GM15510 (cell line): Measurements from ENCODE around the gene MT4.

Source experiments
- POLR2A ChIP-seq: IDR thresholded peaks from 3 replicates; pipeline ENCODE4 v1.6.1; 2011; ENCODE audit warnings: borderline replicate concordance; ENCODE audit not compliant: insufficient read length; ENCODE audit errors: extremely low read depth

Gene MT4

DNA sequence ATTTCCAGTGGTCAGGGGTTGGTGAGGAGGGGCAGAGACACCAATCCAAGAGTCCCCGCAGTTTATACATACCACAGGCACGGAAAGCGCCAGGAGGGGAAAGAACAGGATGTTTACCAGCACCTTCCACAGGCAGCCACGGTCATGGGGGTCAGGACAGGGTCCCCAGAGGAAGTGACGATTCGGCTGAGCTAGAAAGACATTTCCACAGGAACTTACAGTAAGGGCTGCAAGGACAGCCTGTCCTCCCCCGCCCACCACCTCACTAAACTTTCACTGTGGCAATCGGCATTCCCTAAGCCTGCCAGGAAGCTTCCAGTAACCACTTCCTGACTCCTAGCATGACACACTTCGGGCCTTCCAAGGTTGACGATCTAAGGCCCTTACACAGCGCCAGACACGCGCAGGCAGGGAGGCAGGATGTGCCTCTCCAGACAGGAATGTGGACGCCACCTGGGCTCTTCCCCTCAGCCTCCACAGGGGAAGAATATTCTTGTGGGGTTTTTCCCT is 42.3 kb downstream of the MT4 start:
- no peak for TF ChIP-seq POLR2A

DNA sequence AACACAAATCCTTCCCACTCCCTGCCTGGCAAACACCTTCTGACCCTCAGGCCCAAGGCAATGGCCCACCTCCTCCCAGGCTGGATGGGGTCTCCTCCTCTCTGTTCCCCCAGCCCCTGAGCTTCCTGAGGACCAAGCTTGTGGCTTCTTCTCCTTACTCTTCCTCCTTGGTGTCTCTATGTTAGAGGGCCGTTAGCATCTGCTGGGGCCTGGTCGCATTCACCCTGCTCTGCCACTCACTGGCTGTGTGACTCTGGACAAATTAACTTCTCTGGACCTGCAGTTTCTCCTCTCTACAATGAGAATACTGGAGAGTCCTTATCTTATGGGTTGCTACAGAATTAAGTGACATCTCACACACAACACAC is 42.8 kb downstream of the MT4 start:
- no peak for TF ChIP-seq POLR2A

DNA sequence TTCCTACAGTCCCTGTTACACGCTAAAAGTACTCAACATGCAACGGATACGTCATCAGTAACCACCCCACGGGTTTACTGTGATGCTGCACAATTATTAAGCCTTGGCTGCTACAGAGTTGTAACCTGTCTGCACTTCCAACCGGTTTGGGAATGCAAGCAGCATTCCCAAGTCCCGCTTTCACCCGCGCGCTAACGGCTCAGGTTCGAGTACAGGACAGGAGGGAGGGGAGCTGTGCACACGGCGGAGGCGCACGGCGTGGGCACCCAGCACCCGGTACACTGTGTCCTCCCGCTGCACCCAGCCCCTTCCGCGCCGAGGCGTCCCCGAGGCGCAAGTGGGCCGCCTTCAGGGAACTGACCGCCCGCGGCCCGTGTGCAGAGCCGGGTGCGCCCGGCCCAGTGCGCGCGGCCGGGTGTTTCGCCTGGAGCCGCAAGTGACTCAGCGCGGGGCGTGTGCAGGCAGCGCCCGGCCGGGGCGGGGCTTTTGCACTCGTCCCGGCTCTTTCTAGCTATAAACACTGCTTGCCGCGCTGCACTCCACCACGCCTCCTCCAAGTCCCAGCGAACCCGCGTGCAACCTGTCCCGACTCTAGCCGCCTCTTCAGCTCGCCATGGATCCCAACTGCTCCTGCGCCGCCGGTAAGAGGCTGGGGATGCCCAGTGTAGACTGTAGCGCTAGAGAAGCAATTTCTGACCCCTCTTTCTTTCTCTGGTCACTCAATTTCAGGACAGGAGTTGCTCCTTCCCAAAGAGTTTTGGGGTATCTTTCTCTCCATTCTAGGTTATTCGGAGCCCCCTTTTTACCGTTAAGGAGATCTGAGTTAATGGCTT is 43.4 kb downstream of the MT4 start, which contains the start of gene MT2A:
Gene MT2A (plus strand): TSS at position 542 of the 833 bp plus-strand sequence. CDS start 72 bp downstream, at position 614.
- TF ChIP-seq POLR2A = peak; percentile 59

DNA sequence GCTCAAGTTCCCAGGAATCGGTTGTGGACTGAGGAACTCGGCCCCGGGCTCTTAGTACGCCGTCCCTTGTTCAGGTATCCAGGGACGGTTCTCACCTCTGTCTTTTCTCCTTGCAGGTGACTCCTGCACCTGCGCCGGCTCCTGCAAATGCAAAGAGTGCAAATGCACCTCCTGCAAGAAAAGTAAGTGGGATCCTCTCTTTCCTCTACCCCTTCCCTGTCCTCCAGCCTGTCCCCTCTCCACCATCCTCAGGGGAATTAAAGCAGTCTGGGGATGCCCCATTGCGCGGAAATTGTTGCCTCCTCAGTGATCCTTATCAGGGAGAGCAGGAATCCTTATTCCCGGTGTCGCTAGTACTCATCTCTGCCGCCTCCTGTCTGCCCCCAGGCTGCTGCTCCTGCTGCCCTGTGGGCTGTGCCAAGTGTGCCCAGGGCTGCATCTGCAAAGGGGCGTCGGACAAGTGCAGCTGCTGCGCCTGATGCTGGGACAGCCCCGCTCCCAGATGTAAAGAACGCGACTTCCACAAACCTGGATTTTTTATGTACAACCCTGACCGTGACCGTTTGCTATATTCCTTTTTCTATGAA is 44.1 kb downstream of the MT4 start:
- no peak for TF ChIP-seq POLR2A

DNA sequence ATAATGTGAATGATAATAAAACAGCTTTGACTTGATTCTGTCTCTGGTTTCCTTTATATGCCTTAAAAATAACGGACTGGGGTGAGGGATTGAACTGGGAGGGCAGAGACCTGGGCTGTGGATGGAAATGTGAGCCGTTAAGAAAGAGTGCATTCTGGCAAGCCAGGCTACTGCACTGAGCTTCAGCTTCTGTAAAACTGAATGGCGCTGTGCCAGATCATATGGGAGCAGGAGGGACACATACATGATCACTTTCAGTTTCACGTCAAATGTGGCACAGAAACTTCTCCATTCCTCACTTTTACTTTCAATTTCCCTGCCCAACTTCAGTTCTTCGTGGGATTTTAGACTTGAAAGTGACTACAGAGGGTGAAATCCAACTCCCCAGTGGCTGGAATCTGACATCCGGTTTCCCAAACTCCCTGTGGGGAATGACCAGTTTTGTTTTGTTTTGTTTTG is 44.6 kb downstream of the MT4 start:
- no peak for TF ChIP-seq POLR2A

DNA sequence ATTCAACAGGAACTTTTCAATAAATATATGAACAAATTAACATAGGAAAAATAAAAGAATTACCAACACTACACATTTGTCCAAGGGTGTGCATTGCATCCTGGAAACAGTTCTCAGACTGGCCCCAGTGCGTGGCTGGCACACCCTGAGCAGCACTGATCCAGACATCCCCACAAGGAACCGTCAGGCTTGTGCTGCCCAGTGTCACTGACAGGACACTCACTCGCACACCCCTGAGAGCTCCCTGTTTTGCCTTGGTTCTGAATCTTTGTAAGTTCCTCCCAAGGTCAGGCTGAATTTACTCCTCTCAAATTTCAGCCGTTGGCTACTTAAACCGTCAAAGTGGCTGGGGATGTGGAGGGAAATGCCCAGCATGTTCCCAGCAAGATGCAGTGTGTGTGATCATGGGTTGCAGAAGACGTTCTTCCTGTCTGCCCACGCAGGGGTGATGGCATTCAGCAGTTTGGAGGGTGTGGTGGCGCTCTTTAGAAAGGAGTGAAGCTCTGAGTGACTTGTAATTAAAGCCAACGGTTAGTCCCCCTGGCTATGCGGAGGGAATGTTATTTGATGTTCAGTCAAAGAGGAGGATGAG is 45.2 kb downstream of the MT4 start:
- no peak for TF ChIP-seq POLR2A

DNA sequence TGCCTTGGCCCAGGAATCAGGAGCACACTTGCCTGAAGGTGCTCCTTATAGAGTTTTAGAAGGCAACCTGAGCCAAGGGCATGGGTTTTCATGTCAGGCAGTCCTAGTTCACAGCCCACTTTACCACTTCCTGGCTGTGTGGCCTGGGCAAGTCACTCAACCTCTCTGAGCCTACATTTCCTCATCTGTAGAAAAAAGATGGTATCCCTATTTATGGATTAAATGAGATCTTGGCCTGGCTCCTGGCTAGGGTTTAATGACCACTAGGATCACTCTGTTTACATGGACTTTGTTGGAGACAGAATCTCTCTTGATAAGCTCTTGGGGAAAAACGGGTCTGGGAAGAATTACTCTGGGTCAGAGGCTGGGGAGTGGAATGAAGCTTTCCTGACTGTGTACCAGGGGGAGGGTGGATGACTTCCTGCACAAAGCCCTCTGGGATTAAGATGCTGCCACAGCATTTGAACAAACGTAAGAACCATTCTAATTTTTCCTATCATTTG is 45.8 kb downstream of the MT4 start:
- no peak for TF ChIP-seq POLR2A

DNA sequence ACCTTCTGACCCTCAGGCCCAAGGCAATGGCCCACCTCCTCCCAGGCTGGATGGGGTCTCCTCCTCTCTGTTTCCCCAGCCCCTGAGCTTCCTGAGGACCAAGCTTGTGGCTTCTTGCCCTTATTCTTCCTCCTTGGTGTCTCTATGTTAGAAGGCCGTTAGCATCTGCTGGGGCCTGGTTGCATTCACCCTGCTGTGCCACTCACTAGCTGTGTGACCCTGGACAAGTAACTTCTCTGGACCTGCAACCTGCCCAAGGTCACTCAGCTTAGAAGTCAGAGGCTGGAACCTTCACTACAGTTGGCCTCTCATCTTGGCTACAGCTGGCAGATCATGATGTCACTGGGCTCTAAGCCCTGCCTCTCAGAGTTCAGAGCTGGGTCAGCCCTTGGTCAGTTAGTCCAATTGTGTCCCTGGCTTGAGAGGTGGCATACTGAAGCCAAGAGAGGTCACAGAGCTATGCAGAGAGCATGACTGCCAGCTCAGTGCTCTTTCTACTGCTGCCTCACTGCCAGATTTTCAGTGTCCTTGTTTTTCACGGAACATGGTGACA is 46.5 kb downstream of the MT4 start:
- TF ChIP-seq POLR2A = no peak

DNA sequence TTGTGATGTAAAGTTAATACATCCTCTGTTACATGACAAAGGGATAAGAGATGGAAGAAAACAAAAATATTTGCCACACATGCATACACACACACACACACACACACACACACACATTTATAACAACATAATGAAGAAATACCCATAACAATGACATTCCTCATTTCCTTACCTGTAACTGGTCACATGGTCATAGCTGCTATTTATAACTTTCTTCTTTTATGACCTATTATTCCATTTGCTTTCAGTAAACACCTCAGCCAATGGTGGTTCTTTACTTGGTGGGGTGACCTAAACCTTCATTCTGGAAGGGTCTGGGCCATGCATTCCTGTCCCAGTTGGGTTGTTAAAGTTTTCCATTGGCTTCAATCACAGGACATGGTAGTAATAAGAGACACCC is 48.8 kb downstream of the MT4 start:
- TF ChIP-seq POLR2A = no peak

DNA sequence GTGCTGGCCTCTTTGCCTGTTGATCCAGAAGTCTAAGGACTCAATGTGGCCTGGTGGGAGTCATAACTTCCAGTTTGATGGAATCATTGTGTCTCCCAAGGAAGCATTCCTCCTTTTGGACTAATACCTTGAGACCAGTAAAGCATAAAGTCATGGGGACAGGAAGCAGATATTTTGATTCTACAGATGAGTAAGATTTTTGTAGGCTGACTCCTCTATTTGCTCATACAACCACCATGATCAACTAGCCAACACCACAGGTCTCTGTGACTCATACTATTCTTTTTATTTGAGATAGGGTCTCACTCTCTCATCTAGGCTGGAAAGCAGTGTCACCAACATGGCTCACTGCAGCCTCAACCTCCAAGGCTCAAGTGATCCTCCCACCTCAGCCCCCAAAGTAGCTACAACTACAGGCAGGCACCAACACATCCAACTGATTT is 49.7 kb downstream of the MT4 start:
- TF ChIP-seq POLR2A = no peak

DNA sequence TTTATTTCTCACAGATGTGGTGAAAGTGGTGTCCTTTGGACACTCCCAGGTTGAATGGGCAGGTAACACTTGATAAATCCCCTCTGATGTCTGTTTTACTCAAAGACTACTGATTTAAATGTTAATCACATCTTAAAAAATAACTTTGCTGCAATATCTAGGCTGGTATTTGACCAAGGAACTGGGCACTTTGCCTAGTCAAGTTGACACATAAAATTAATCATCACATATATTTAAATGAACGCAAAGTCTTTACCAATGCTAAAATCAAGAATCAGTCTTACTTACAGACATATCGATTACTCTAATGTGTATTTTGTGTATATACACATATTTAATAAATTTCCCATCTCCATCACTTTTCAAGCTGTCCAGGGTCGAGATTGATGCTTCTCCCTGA is 50.5 kb downstream of the MT4 start:
- TF ChIP-seq POLR2A = no peak

DNA sequence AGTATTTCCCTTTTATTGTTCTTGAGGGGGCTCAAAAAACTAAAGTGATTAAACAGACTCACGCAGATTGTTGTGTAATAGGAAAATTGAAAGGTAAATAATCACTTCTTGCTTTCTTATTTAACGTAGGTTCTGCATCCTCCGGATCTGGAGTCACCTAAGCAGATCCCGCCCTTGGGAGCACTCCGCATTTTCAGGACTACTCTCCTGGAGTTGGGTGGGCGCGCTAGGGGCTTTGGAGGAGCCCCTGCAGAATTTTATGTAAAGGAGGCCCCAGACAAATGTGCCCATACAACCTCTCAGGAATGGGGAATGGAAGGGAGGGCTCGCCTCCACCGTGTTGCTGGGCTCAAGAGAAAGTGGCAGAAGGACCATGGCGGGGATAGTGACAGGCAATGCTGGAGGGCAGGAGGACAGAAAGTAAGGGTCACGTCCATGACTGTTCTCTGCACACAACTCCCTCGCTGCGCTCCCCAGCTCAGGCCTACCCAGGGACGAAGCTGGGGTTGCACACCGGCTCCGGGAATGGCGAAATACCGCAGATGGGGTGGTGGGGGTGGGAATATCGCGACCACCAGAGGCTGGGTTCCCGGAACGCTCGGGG is 51.8 kb downstream of the MT4 start:
- no peak for TF ChIP-seq POLR2A

DNA sequence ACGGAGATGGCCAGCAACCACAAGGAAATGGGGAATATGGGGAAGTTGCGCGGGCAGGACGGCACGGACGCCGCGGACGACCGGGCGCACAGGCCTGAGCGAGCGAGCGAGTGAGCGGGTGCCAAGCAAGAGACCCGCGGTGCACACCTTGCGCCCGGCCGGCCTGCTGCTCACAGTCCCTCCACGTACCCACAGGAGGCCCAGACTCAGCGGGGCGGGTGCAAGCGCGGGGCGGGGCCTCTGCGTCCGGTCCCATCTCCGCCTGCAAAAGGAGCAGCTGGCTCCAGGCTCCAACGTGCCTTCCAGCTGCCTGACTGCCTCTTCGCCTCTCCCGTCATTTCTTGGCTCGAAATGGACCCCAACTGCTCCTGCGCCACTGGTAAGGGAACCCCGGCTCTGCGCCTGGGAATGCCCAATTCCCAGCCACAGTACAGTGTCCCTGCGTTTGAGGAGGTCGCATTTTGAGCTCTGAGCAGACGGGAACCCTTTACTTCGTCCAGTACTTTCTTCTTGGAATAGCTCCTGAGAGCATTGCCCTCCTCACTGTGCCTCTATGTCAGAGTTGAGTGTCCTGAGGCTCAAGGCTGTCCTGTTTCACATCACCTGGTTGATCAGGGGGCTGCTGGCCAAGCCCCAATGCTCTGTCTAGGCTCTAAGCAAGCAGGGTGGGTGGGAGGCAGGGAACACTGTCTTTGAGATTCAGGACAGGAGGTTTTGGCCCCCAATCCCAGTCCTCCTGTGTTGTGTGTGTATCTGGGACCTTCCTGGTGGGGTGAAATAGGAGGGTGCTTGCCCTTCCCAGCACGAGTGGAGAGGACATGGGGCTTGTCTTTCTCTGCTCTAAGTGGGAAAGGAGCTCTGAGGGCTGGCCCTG is 52.6 kb downstream of the MT4 start:
- no peak for TF ChIP-seq POLR2A

DNA sequence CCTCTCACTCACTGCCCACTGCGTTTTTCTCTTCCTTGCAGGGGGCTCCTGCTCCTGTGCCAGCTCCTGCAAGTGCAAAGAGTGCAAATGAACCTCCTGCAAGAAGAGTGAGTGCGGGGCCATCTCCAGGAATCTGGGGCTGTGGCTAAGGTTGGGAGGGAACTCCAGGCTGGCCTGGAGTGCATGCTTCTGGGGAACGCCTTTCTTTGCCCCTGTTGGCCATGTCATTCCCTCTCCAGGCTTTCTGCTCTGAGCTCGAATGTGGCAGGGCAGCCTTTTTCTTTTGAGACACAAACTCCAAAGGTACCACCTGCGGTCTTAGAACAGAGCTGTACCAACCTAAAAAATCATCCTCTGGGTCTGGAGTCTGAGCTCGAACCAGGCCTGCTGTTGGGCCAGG is 53.3 kb downstream of the MT4 start:
- no peak for TF ChIP-seq POLR2A
